ENCODE measurements around the gene AP1G2.

DNA sequence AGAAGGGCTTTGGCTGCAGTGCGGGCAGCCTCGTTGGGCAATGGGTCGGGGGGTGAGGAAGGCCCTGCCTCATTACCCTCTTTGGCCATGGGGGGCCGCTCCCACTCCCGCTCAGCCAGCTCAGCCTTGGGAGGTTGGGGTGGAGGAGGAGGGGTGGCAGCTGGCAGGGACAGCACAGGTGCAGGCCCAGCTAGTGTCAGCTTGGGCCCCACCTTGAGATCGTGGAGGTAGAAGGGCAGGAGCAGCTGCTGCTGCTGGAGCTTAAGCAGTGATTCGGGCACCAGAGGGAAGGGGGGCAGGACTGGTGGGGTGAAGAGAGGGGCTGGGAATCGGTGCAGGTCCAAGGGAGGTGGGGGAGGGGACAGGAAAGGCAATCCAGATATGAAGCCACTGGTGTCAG, 42.0 kb downstream of the AP1G2 start:
- no peak for TF ChIP-seq CTCF (IDR thresholded peaks at IDR 0.05; ENCODE audit: low read depth, low read length)
- TF ChIP-seq EZH2phosphoT487 (IDR thresholded peaks at IDR 0.05; ENCODE audit: low read depth): no peak
